Measurements from ENCODE around the gene PPL.

PPL gene

DNA sequence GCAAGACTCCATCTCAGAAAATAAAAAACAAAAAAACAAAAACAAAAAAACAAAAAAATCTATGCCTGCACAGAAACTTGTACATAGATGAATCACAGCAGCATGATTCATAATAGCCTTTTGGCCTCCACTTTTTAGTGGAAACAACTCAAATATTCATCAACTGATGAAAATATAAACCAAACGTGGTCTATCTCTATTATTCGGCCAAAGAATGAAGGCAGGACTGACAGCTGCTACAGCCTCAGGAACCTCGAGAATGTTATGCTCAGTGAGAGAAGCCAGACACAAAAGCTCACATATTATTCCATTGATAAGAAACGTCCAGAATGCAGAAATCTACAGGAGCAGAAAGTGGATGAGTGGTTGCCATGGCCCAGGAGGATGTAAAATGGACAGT is 19.8 kb downstream of the PPL start:
- Mint-ChIP-seq H3K36me3 (ENCODE audit: low read depth) (no peaks in the 10 kb centered on the region), H3K4me1 (no peaks in the 10 kb centered on the region), H3K9me3 (no peaks in the 10 kb centered on the region), H3K27me3 (ENCODE audit: low read depth) (no peaks in the 10 kb centered on the region), H3K27ac (peak overlapping the region in 2 of 3 experiments; percentile 60 to 63), H3K4me3 (no peak overlapping the region)
- TF ChIP-seq, protein P1, sequence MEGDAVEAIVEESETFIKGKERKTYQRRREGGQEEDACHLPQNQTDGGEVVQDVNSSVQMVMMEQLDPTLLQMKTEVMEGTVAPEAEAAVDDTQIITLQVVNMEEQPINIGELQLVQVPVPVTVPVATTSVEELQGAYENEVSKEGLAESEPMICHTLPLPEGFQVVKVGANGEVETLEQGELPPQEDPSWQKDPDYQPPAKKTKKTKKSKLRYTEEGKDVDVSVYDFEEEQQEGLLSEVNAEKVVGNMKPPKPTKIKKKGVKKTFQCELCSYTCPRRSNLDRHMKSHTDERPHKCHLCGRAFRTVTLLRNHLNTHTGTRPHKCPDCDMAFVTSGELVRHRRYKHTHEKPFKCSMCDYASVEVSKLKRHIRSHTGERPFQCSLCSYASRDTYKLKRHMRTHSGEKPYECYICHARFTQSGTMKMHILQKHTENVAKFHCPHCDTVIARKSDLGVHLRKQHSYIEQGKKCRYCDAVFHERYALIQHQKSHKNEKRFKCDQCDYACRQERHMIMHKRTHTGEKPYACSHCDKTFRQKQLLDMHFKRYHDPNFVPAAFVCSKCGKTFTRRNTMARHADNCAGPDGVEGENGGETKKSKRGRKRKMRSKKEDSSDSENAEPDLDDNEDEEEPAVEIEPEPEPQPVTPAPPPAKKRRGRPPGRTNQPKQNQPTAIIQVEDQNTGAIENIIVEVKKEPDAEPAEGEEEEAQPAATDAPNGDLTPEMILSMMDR (IDR thresholded peaks at IDR 0.05; ENCODE audit: unreplicated experiment in 3 of 3): no peak

GRCh38 chr16:4915226-4915761 is 21.7 kb downstream of the PPL start:
- Mint-ChIP-seq H3K27ac (no peak overlapping the region), H3K27me3 (ENCODE audit: low read depth) (peaks cover 4% of the 10 kb centered on the region), H3K4me3 (no peak overlapping the region), H3K4me1 (no peaks in the 10 kb centered on the region), H3K9me3 (no peaks in the 10 kb centered on the region), H3K36me3 (ENCODE audit: low read depth) (no peaks in the 10 kb centered on the region)
- TF ChIP-seq, protein P1 (IDR thresholded peaks at IDR 0.05; ENCODE audit: unreplicated experiment in 3 of 3): no peak

- H3K4me3 Mint-ChIP-seq: no peak overlapping the region
- no peaks in the 10 kb centered on the region for H3K9me3 Mint-ChIP-seq
- H3K4me1 Mint-ChIP-seq: no peaks in the 10 kb centered on the region
- H3K27me3 Mint-ChIP-seq (ENCODE audit: low read depth): peaks cover 4% of the 10 kb centered on the region
- no peak overlapping the region for H3K27ac Mint-ChIP-seq
- H3K36me3 Mint-ChIP-seq (ENCODE audit: low read depth): no peaks in the 10 kb centered on the region
- TF ChIP-seq, protein P1 (IDR thresholded peaks at IDR 0.05; ENCODE audit: unreplicated experiment in 3 of 3): no peak
These were observed 22.3 kb downstream of the PPL start for GRCh38 chr16:4914528-4915225.

- H3K27me3 Mint-ChIP-seq (ENCODE audit: low read depth): peaks cover 4% of the 10 kb centered on the region
- H3K4me3 Mint-ChIP-seq: no peak overlapping the region
- no peak overlapping the region for H3K27ac Mint-ChIP-seq
- H3K4me1 Mint-ChIP-seq: no peaks in the 10 kb centered on the region
- TF ChIP-seq, protein P1 (IDR thresholded peaks at IDR 0.05; ENCODE audit: unreplicated experiment in 3 of 3): no peak
- H3K36me3 Mint-ChIP-seq (ENCODE audit: low read depth): no peaks in the 10 kb centered on the region
- H3K9me3 Mint-ChIP-seq: no peaks in the 10 kb centered on the region
These were observed 23.0 kb downstream of the PPL start for GRCh38 chr16:4913774-4914525.

- no peak overlapping the region for H3K27ac Mint-ChIP-seq
- no peaks in the 10 kb centered on the region for H3K9me3 Mint-ChIP-seq
- H3K27me3 Mint-ChIP-seq (ENCODE audit: low read depth): peaks cover 4% of the 10 kb centered on the region
- H3K4me3 Mint-ChIP-seq: no peak overlapping the region
- H3K36me3 Mint-ChIP-seq (ENCODE audit: low read depth): no peaks in the 10 kb centered on the region
- no peaks in the 10 kb centered on the region for H3K4me1 Mint-ChIP-seq
- TF ChIP-seq, protein P1 (IDR thresholded peaks at IDR 0.05; ENCODE audit: unreplicated experiment in 3 of 3): no peak
These were observed 23.7 kb downstream of the PPL start for GRCh38 chr16:4913130-4913773.

Data from nephron (organoid).